Lower leg skin (tissue), 4 donors: ENCODE results near the gene BEND7. TPM values are rescaled to one million over a fixed set of nuclear protein-coding genes. Genes with fewer than 3 reads are reported as not detected.
"Not testable (repeated sequence)": the region's sequence is repeated elsewhere in the genome, so short reads cannot be mapped to it uniquely, and the experiment has no call there.

ENCODE experiments used
- DNase-seq, 2 donors: peaks; one replicate each; pipeline ENCODE4 v3.0.0-alpha.2; 2019; ENCODE audit warnings: low spot score in 2 of 2
- H3K4me3 ChIP-seq: fragments of 200-600 bp; sonication (generic); 2 replicates; pipeline ENCODE4 v1.5.1; 2017; ENCODE audit warnings: mild to moderate bottlenecking, low read depth; ENCODE audit not compliant: poor library complexity, severe bottlenecking
- POLR2A ChIP-seq, 2 donors: fragments of 450-650 bp; IDR thresholded peaks; one replicate each; pipeline ENCODE4 v1.6.1; 2016 to 2017; ENCODE audit warnings: antibody characterized with exemption in 2 of 2, mild to moderate bottlenecking in 1 of 2, moderate library complexity in 1 of 2
- WGBS, 2 donors: methylation state at CpG; one replicate each; pipeline ENCODE4 v1.1.5; 2018; 5-methylcytosine and 5-hydroxymethylcytosine counted together
- intact Hi-C: fragments of 100-400 bp; cut with DNase I; formaldehyde crosslinking; loops from one replicate; pipeline ENCODE4 v1.15.0; 2023; ENCODE audit warnings: low total_unique reads
- total RNA-seq, 4 donors: library from RNA; depleted of rRNA; stranded (reverse); fragments of >200 nt; gene quantifications; one replicate each; pipeline ENCODE4 v1.1.0, GENCODE V29; 2016
- TF ChIP-seq, protein P1 (sequence below), 3 donors: fragments of 450-650 bp; IDR thresholded peaks; one replicate each; pipeline ENCODE4 v1.5.1; 2016; ENCODE audit warnings: antibody characterized with exemption in 3 of 3, mild to moderate bottlenecking in 3 of 3, moderate library complexity in 2 of 3

Gene BEND7
- total RNA-seq, 4 donors from 2014 or later = 3.7 to 8.1 (median 5.8) TPM

DNA sequence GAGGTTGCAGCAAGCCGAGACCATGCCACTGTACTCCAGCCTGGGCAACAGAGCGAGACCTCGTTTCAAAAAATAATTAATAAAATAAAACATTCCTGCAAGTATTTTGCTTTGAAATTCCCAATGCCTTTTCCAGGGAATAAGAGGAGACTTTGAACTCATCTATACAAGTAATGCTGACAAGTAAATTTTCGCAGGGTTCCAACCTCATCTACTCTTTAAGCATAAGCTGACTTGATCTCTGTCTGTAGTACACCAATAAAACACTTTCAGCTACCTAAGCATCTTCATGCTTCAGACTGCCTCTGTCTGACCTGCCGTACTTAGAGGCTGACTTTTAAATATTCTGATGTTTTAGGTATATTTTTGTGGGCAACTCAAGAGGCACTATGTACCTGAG is 13.7 kb upstream of the BEND7 start:
- WGBS, 2 donors = 88 to 93% methylated on average over 5 of the region's 5 CpGs
- no peak for TF ChIP-seq POLR2A (IDR thresholded peaks at IDR 0.05)
- TF ChIP-seq, protein P1, sequence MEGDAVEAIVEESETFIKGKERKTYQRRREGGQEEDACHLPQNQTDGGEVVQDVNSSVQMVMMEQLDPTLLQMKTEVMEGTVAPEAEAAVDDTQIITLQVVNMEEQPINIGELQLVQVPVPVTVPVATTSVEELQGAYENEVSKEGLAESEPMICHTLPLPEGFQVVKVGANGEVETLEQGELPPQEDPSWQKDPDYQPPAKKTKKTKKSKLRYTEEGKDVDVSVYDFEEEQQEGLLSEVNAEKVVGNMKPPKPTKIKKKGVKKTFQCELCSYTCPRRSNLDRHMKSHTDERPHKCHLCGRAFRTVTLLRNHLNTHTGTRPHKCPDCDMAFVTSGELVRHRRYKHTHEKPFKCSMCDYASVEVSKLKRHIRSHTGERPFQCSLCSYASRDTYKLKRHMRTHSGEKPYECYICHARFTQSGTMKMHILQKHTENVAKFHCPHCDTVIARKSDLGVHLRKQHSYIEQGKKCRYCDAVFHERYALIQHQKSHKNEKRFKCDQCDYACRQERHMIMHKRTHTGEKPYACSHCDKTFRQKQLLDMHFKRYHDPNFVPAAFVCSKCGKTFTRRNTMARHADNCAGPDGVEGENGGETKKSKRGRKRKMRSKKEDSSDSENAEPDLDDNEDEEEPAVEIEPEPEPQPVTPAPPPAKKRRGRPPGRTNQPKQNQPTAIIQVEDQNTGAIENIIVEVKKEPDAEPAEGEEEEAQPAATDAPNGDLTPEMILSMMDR (IDR thresholded peaks at IDR 0.05) = no peak
- H3K4me3 ChIP-seq = no peak overlapping the region
- intact Hi-C loops = no loop called here
- no peak for DNase-seq

GRCh38 chr10:13537985-13538384 is 9.2 kb upstream of the BEND7 start:
- H3K4me3 ChIP-seq, intact Hi-C loops, DNase-seq: not testable (repeated sequence)
- 70 to 84% methylated on average over 9 of the region's 9 CpGs for WGBS, 2 donors

- intact Hi-C loops = no loop called here
- H3K4me3 ChIP-seq = no peak overlapping the region
- no peak for DNase-seq
- TF ChIP-seq POLR2A (IDR thresholded peaks at IDR 0.05) = no peak
- TF ChIP-seq, protein P1 (IDR thresholded peaks at IDR 0.05) = no peak
- WGBS, 2 donors = 63 to 66% methylated on average over 11 of the region's 11 CpGs
Observed at GRCh38 chr10:13536674-13537366, 8.0 kb upstream of the BEND7 start.

DNA sequence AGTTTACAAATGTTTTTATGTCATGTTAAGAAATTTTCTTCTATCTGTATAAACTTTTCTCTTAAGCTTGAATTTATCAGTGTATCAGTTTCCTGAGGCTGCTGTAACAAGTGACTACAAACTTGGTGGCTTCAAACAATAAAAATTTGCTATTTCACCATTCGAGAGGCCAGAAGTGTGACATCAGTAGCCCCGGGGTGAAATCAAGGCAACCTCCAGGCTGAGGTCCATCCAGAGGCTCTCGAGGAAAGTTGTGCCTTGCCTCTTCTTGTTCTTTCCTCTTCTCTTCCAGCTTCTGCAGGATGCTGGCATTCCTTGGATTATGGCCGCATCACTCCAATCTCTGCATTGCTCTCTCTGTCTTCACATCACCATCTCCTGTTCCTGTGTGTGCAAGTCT is 6.5 kb upstream of the BEND7 start:
- 96 to 98% methylated on average over 4 of the region's 4 CpGs for WGBS, 2 donors
- H3K4me3 ChIP-seq = no peak overlapping the region
- TF ChIP-seq, protein P1 (IDR thresholded peaks at IDR 0.05) = no peak
- TF ChIP-seq POLR2A (IDR thresholded peaks at IDR 0.05) = no peak
- no peak for DNase-seq
- intact Hi-C loops = no loop called here

- WGBS, 2 donors = 56 to 59% methylated on average over 8 of the region's 8 CpGs
- H3K4me3 ChIP-seq = no peak overlapping the region
- intact Hi-C loops = no loop called here
- TF ChIP-seq, protein P1 (IDR thresholded peaks at IDR 0.05) = no peak
- TF ChIP-seq POLR2A (IDR thresholded peaks at IDR 0.05) = no peak
- DNase-seq = no peak
Observed at GRCh38 chr10:13529714-13529973, 830 bp upstream of the BEND7 start.

DNA sequence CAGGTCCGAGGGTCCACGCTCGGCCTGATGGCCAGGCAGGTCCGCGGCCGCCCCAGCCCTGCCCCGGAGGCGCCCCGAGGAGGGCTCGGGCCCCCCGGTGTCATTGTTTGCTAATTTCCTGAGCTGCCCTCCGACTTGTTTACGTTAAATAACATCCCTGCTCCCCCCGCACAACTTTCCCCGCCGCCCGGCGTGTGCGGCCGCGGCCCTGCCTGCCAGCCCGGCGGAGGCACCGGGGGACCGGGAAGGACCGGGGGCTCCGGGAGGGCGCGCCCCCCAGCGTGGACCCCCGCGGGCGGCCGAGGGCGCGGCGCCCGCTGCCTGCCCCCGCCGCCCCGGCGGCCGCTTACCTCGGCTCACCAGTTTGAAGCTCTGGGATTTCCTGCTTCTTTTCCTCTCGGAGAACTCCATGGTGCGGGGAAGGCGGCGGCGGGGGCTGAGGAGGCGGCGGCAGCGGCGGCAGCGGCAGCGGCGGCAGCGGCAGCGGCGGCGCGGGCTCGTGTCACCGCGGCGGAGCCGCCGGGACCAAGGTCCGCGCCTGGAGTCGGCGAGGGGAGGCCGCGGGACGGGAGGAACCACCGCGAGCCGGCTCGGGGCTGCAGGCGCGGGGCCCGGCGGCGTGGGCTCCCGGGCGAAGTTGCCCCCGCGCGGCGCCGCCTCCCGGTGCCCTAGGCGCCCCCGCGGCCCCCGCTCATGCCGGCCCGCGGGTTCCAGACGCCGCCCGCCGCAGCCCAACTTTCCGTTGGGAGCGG is 515 bp downstream of the BEND7 start:
- intact Hi-C loops = no loop called here
- 2 to 3% methylated on average over 30 to 50 of the region's 104 CpGs for WGBS, 2 donors
- peak overlapping the region; percentile 43 for H3K4me3 ChIP-seq
- TF ChIP-seq, protein P1 (IDR thresholded peaks at IDR 0.05) = no peak
- TF ChIP-seq POLR2A (IDR thresholded peaks at IDR 0.05) = no peak
- DNase-seq = no peak
